ENCODE data around the gene CHPT1.

CHPT1 gene

DNA sequence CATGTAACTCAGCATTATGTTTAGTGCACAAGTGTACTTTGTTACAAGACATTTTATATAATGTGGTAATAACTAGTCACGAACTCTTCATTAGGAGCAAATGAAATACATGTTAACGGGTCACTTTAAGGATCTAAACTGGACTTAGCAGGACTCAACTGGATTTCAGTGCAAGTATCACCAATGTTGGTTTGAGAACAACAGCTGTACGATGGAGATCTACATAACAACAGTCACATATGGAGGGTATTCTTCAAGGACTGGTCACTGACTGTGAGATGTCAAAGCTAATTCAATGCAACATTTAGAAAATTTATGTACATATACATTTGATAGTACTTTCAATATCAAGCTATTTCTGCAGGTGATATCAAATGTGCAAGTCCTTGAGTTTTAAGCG lies 64.3 kb downstream of the CHPT1 start:
- H3K4me3 ChIP-seq (ENCODE audit: low read length), result no peak overlapping the region
- TF ChIP-seq, protein P1, sequence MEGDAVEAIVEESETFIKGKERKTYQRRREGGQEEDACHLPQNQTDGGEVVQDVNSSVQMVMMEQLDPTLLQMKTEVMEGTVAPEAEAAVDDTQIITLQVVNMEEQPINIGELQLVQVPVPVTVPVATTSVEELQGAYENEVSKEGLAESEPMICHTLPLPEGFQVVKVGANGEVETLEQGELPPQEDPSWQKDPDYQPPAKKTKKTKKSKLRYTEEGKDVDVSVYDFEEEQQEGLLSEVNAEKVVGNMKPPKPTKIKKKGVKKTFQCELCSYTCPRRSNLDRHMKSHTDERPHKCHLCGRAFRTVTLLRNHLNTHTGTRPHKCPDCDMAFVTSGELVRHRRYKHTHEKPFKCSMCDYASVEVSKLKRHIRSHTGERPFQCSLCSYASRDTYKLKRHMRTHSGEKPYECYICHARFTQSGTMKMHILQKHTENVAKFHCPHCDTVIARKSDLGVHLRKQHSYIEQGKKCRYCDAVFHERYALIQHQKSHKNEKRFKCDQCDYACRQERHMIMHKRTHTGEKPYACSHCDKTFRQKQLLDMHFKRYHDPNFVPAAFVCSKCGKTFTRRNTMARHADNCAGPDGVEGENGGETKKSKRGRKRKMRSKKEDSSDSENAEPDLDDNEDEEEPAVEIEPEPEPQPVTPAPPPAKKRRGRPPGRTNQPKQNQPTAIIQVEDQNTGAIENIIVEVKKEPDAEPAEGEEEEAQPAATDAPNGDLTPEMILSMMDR (conservative IDR thresholded peaks at IDR 0.05; ENCODE audit: low read length), result no peak
- no peak for DNase-seq (ENCODE audit: low read depth)

DNA sequence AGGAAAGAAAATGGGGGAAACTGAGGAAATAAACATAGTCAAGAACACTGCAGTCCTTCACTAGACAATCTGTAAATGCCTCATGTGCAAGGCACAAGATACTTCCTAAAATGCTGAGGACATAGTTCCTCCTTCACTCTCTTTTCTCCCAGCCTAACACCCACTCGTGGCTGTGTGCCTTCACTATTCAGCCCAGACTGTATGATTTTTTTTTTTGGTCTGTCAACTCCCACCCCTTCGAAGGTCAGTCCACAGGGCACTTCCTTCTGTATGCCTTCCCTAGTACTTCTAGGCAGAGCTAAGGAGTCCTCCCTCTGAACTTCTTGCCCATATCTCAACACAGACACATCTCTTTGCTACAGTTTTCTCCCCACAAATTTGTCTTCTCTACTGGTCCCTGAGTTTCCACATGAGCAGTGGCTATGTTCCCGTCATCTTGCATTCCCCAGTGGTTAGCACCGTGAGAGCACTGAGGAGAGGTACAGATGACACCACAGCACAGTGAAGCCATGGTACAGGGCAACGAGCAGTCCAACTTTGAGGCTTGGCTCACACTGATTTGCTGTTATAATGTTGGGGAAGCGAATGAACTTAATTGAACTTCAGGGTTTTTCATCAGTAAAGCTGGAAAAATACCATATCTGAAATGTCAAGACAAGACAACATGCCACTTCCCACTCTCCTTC lies 65.9 kb downstream of the CHPT1 start:
- TF ChIP-seq, protein P1 (conservative IDR thresholded peaks at IDR 0.05; ENCODE audit: low read length), result no peak
- no peak for DNase-seq (ENCODE audit: low read depth)
- H3K4me3 ChIP-seq (ENCODE audit: low read length), result no peak overlapping the region

DNA sequence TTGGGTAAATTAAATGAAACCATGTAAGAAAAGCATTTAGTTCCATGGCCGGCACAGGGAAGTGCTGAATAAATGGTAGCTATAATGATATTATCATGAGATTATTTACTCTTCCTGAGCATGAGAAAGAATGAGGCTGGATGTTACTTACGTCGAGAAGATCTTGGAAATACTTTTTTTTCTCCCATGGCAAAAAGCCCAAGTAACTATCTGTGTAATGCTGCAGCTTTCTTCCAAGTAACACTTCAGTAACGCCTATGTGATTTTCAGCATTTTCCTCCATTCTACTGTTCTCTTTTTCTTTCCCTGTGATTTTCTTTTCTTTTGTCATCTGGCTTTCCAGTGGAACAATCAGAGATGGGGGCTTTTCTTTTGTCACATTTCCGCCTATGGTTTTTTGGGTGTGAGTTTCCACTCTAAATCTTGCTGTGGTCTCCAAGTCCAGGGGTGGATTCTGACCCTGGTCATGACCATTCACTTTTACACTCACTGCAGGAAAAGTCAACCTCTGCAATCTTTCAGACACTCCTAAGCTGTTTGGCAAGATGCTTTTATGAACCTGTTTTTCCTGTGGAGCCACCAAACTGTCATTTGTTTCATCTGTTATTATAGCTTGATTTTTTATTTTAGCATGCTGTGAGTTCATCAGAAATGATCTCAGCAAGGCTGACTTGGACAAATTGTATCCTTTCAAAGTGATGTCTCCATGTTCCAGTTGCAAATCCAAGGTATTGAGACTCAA lies 66.8 kb downstream of the CHPT1 start:
- H3K4me3 ChIP-seq (ENCODE audit: low read length), result no peak overlapping the region
- no peak for DNase-seq (ENCODE audit: low read depth)
- TF ChIP-seq, protein P1 (conservative IDR thresholded peaks at IDR 0.05; ENCODE audit: low read length), result no peak

DNA sequence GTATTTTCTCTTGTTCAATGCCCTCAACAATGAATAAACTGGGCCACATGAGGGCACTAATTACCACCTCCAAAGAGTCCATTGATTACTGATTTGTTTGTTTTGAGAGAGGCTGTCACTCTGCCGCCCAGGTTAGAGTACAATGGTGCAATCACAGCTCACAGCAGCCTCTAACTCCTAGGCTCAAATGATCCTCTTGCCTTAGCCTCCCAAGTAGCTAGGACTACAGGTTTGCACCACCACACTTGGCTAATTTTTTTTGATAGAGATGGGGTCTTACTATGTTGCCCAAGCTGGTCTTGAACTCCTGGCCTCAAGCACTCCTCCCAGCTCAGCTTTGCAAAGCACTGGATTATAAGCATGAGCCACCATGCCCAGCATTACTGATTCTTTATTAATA lies 70.1 kb downstream of the CHPT1 start:
- DNase-seq (ENCODE audit: low read depth), result no peak
- TF ChIP-seq, protein P1 (conservative IDR thresholded peaks at IDR 0.05; ENCODE audit: low read length), result no peak
- no peak overlapping the region for H3K4me3 ChIP-seq (ENCODE audit: low read length)

DNA sequence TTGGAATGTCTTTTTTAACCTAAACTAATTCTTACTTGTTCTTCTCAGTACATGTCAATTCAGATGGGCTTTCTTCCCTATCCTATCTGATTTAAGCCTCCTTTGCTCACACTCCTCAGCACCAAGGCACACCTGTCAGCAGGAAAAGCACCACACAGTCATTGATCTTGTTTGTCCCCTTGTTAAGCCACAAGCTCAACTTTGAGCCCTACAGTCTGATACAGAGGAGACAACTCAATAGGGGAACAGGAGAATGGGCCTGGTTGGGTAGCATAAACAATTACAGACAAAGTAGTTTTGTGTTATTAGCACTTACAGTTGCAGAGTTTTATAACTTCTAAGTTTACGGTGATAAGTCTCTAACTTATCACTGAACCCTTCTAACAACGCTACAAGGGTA lies 71.3 kb downstream of the CHPT1 start:
- H3K4me3 ChIP-seq (ENCODE audit: low read length), result no peak overlapping the region
- TF ChIP-seq, protein P1 (conservative IDR thresholded peaks at IDR 0.05; ENCODE audit: low read length), result no peak
- DNase-seq (ENCODE audit: low read depth), result no peak

DNA sequence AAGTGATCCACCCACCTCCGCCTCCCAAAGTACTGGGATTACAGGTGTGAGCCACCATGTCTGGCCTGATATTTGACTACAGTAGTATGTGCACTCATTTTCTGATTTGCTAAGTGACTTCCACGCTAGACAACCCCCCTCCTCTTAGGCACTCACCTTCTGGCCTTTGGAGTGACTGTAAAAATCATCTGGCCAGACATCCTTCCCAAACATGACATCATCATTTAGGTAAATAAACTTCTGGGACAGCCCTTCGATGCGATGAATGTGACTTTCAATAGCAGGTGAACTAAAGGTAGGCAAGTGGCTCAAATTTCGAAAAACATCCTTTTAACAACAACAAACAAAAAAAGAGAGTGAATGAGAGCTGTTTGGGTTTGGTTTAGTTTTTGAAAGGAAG lies 72.4 kb downstream of the CHPT1 start:
- no peak for DNase-seq (ENCODE audit: low read depth)

More for the DNA sequence above, 72.4 kb downstream of the CHPT1 start:
- H3K4me3 ChIP-seq (ENCODE audit: low read length), result no peak overlapping the region
- TF ChIP-seq, protein P1 (conservative IDR thresholded peaks at IDR 0.05; ENCODE audit: low read length), result no peak

Measured in AG10803 (cell line).